DOHH2 (cell line): ENCODE measurements around the gene DNAH14.

Experiments used
- H3F3A ChIP-seq: fragments of 200-600 bp; sonication (generic), shearing (Covaris generic); 2 replicates; pipeline ENCODE4 v1.6.0; 2016; ENCODE audit warnings: antibody characterized with exemption, mild to moderate bottlenecking; ENCODE audit not compliant: control insufficient read depth, insufficient read depth
- H3K27ac ChIP-seq: fragments of 200-600 bp; sonication (generic); 2 replicates; pipeline ENCODE4 v1.5.1; 2014; ENCODE audit warnings: low read depth, mild to moderate bottlenecking, low read length, moderate library complexity
- H3K27me3 ChIP-seq: fragments of 200-600 bp; sonication (generic); 2 replicates; pipeline ENCODE4 v1.6.1; 2014; ENCODE audit warnings: mild to moderate bottlenecking, low read length, mixed read lengths; ENCODE audit not compliant: control insufficient read depth
- H3K36me3 ChIP-seq: fragments of 200-600 bp; sonication (generic); 2 replicates; pipeline ENCODE4 v1.6.1; 2014; ENCODE audit warnings: mild to moderate bottlenecking, low read length, moderate library complexity, mixed read lengths; ENCODE audit not compliant: control insufficient read depth
- H3K4me1 ChIP-seq: fragments of 200-600 bp; sonication (generic); 2 replicates; pipeline ENCODE4 v1.6.1; 2014; ENCODE audit warnings: mild to moderate bottlenecking, low read length, mixed read lengths; ENCODE audit not compliant: control insufficient read depth
- H3K4me2 ChIP-seq: fragments of 200-600 bp; sonication (generic); 2 replicates; pipeline ENCODE4 v1.6.0; 2014; ENCODE audit warnings: mild to moderate bottlenecking, low read length, moderate library complexity
- H3K4me3 ChIP-seq: fragments of 200-600 bp; sonication (generic); 2 replicates; pipeline ENCODE4 v1.5.1; 2014; ENCODE audit warnings: mild to moderate bottlenecking, low read length, mixed read lengths
- H3K79me2 ChIP-seq: fragments of 200-600 bp; sonication (generic); 2 replicates; pipeline ENCODE4 v1.6.1; 2014; ENCODE audit warnings: mild to moderate bottlenecking, low read length, mixed read lengths; ENCODE audit not compliant: control insufficient read depth
- H3K9me2 ChIP-seq: fragments of 200-600 bp; sonication (generic); replicated peaks from 2 replicates; pipeline ENCODE4 v1.6.1; 2014; ENCODE audit warnings: mild to moderate bottlenecking, low read length, mixed read lengths; ENCODE audit not compliant: control insufficient read depth
- H3K9me3 ChIP-seq: fragments of 200-600 bp; sonication (generic); 2 replicates; pipeline ENCODE4 v1.6.1; 2014; ENCODE audit warnings: antibody characterized with exemption, low read length, mixed read lengths; ENCODE audit not compliant: control insufficient read depth, insufficient read depth
- H4K20me1 ChIP-seq: fragments of 200-600 bp; sonication (generic); 2 replicates; pipeline ENCODE4 v1.6.0; 2014; ENCODE audit warnings: low read depth, mild to moderate bottlenecking, antibody characterized with exemption, low read length, moderate library complexity; ENCODE audit not compliant: control insufficient read depth, insufficient read depth
- CTCF ChIP-seq: fragments of 200-600 bp; sonication (generic); IDR thresholded peaks from one replicate; pipeline ENCODE4 v1.5.1; 2014; ENCODE audit warnings: antibody characterized with exemption, mild to moderate bottlenecking, low read depth, low read length; ENCODE audit not compliant: poor library complexity, severe bottlenecking
- EZH2phosphoT487 ChIP-seq: fragments of 200-600 bp; sonication (generic); IDR thresholded peaks from 2 replicates; pipeline ENCODE4 v1.6.1; 2017; ENCODE audit warnings: borderline replicate concordance, mild to moderate bottlenecking, antibody characterized with exemption, low read length, moderate library complexity, mixed read lengths

DNAH14 gene

GRCh38 chr1:224894915-224895314 lies 34.6 kb upstream of the DNAH14 start:
- TF ChIP-seq EZH2phosphoT487 = no peak
- no peak for TF ChIP-seq CTCF
- no peak overlapping the region for H3K4me2 ChIP-seq

GRCh38 chr1:224896130-224896781 lies 33.2 kb upstream of the DNAH14 start:
- H3K9me2 ChIP-seq = no peaks in the 10 kb centered on the region
- TF ChIP-seq EZH2phosphoT487 (no peak), CTCF (no peak)
- H3K36me3 ChIP-seq = no peaks in the 10 kb centered on the region
- H3K4me2 ChIP-seq = no peak overlapping the region
- no peaks in the 10 kb centered on the region for H3K9me3 ChIP-seq
- H3K79me2 ChIP-seq = no peaks in the 10 kb centered on the region
- no peaks in the 10 kb centered on the region for H4K20me1 ChIP-seq
- no peak overlapping the region for H3K27ac ChIP-seq
- no peak overlapping the region for H3K4me3 ChIP-seq
- no peaks in the 10 kb centered on the region for H3K4me1 ChIP-seq
- H3K27me3 ChIP-seq = no peaks in the 10 kb centered on the region
- no peaks in the 10 kb centered on the region for H3F3A ChIP-seq

More at GRCh38 chr1:224894915-224895314, 34.6 kb upstream of the DNAH14 start:
- no peaks in the 10 kb centered on the region for H3K9me2 ChIP-seq
- no peaks in the 10 kb centered on the region for H3K4me1 ChIP-seq
- H3K27me3 ChIP-seq = no peaks in the 10 kb centered on the region
- H3K27ac ChIP-seq = no peak overlapping the region
- H3K79me2 ChIP-seq = no peaks in the 10 kb centered on the region
- H3F3A ChIP-seq = no peaks in the 10 kb centered on the region
- no peaks in the 10 kb centered on the region for H3K36me3 ChIP-seq
- H4K20me1 ChIP-seq = no peaks in the 10 kb centered on the region
- H3K4me3 ChIP-seq = no peak overlapping the region
- no peaks in the 10 kb centered on the region for H3K9me3 ChIP-seq

GRCh38 chr1:224897529-224898327 lies 31.7 kb upstream of the DNAH14 start:
- Histone ChIP-seq H3K9me2 (no peaks in the 10 kb centered on the region), H3K4me3 (no peak overlapping the region), H3K9me3 (no peaks in the 10 kb centered on the region), H3K4me1 (no peaks in the 10 kb centered on the region), H3K27ac (no peak overlapping the region), H4K20me1 (no peaks in the 10 kb centered on the region), H3K4me2 (no peak overlapping the region), H3K79me2 (no peaks in the 10 kb centered on the region), H3F3A (no peaks in the 10 kb centered on the region), H3K27me3 (0 out of 2 replicates have a peak, but pooled peaks cover 2% of the 10 kb centered on the region), H3K36me3 (no peaks in the 10 kb centered on the region)
- TF ChIP-seq CTCF (no peak), EZH2phosphoT487 (no peak)
